HG02571 (cell line): ENCODE results near the gene ATP8A2.

ENCODE experiments used
- ATAC-seq: cut with Tn5 transposase; IDR thresholded peaks from one replicate; pipeline ENCODE4 v1.9.1; 2021; ENCODE audit warnings: mild to moderate bottlenecking, moderate library complexity; ENCODE audit not compliant: unreplicated experiment

The ATP8A2 gene

GRCh38 chr13:25380741-25381324 is 9.1 kb downstream of the ATP8A2 start:
- ATAC-seq, result no peak

- ATAC-seq, result no peak
Observed at GRCh38 chr13:25384758-25385410, 13.1 kb downstream of the ATP8A2 start.

GRCh38 chr13:25391932-25392331 is 20.2 kb downstream of the ATP8A2 start:
- ATAC-seq, result no peak

- no peak for ATAC-seq
Observed at GRCh38 chr13:25394402-25395060, 22.8 kb downstream of the ATP8A2 start.

- ATAC-seq, result no peak
Observed at GRCh38 chr13:25397763-25398162, 26.0 kb downstream of the ATP8A2 start.

GRCh38 chr13:25400925-25401324 is 29.2 kb downstream of the ATP8A2 start:
- no peak for ATAC-seq

GRCh38 chr13:25401958-25402357 is 30.2 kb downstream of the ATP8A2 start:
- no peak for ATAC-seq

- no peak for ATAC-seq
Observed at GRCh38 chr13:25406377-25406776, 34.6 kb downstream of the ATP8A2 start.

- no peak for ATAC-seq
Observed at GRCh38 chr13:25409938-25410337, 38.2 kb downstream of the ATP8A2 start.

- ATAC-seq, result no peak
Observed at GRCh38 chr13:25415241-25415640, 43.5 kb downstream of the ATP8A2 start.

- no peak for ATAC-seq
Observed at GRCh38 chr13:25417535-25417934, 45.8 kb downstream of the ATP8A2 start.

- ATAC-seq, result no peak
Observed at GRCh38 chr13:25420161-25420560, 48.4 kb downstream of the ATP8A2 start.

GRCh38 chr13:25421612-25422011 is 49.8 kb downstream of the ATP8A2 start:
- no peak for ATAC-seq

GRCh38 chr13:25422153-25422552 is 50.4 kb downstream of the ATP8A2 start:
- ATAC-seq, result no peak

- no peak for ATAC-seq
Observed at GRCh38 chr13:25423831-25424230, 52.1 kb downstream of the ATP8A2 start.

- ATAC-seq, result no peak
Observed at GRCh38 chr13:25429466-25429865, 57.7 kb downstream of the ATP8A2 start.

- ATAC-seq, result no peak
Observed at GRCh38 chr13:25432691-25433090, 60.9 kb downstream of the ATP8A2 start.

GRCh38 chr13:25440061-25440460 is 68.3 kb downstream of the ATP8A2 start:
- ATAC-seq, result no peak

- no peak for ATAC-seq
Observed at GRCh38 chr13:25446261-25446660, 74.5 kb downstream of the ATP8A2 start.

GRCh38 chr13:25447396-25447795 is 75.6 kb downstream of the ATP8A2 start:
- ATAC-seq, result no peak

- no peak for ATAC-seq
Observed at GRCh38 chr13:25453850-25454365, 82.1 kb downstream of the ATP8A2 start.

- no peak for ATAC-seq
Observed at GRCh38 chr13:25455146-25455545, 83.4 kb downstream of the ATP8A2 start.
